ENCODE data around the gene FMN1.
"Not testable (repeated sequence)": the region's sequence is repeated elsewhere in the genome, so short reads cannot be mapped to it uniquely, and the experiment has no call there.

The FMN1 gene

DNA sequence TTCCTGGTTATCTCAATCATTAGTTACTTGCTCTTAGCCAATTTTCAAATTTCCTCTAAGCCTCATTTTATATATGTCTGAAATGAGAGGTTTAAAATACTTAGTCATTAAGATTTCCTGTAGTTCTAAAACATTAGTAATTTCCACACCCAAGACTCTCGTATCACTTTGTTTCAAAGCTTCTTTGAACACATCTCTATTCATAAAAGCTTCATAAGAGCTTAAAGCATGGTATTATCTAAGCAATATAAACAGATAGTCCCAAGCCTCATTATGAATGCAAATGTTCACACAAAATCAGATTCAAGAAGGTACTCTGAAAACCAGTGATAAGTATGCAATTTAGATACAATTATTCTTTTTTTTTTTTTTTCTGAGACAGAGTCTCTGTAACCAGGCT lies 217.0 kb downstream of the FMN1 start:
- no peak for DNase-seq (ENCODE audit: low read depth)

DNA sequence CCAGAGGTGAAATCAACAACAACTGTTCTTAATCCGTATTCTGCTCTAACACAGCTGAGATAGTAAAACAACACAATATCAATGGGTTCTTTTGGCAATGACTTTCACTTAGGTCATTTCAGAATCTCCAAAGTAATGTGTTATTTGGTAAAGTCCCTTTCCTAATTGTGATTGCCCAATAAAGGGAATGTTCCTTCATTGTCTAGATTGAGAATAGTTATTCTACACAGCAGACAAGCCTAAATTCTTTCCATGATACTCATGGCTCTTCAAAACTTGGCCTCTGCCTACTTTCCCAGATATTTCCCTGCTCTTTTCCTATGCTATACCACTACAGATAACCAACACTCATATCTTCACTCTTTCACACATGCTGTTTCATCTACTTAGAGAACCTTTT lies 219.8 kb downstream of the FMN1 start:
- DNase-seq (ENCODE audit: low read depth) = no peak

DNA sequence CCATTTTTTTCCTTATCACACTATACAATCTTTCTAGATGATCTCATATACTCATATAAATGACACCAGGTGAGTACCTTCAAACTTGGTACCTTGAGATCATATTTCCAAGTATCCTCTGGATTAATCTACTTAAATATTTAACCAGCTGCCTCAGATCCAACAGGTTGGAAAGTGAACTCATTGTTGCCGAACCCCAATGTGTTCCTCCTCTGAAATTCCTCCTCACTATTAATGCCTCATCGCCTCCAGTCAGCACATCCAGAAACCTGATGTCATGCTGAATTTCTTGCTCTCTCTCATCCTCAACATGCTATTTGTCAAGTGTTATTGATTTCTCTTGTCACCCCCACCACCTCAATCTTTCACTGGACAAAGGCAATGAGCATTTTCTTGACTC lies 221.8 kb downstream of the FMN1 start:
- DNase-seq (ENCODE audit: low read depth) = no peak

DNA sequence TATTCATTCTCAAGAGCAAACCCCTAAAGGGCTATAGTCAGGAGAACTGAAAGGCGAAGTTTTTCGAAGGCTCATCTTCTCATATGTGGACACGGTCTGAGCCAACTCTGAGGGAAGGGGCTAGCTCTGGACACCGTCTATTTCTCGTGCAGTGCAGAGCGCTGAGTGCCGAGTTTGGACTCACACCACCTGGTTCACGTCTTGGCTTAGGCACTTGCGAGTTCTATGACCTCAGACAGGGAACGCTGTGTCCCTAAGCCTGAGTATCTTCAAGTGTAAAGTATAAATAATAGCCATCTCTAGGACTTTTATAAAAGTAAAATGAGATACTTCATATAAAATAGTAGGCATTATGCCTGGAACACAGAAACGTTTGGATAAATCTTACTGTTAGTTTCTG lies 223.7 kb downstream of the FMN1 start:
- DNase-seq (ENCODE audit: low read depth) = no peak

DNA sequence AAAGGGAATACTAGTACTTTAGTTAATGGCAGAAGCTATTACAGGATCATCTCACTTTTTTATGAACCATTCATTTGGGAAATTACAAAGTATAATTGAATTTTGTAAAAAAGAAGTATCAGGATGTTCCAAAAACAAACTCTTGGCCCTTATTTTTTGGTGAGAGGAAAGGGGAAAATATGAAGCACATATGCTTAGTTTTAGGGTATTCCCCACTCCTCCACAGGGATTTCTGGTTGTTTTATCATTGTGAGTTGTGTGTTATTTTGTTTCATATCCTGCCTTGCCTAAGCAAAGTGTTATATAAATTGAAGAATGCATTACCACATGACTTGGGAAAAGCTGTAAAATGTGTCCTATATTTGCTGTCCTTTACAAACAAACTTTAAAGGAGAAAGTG lies 227.0 kb downstream of the FMN1 start:
- DNase-seq (ENCODE audit: low read depth) = no peak

DNA sequence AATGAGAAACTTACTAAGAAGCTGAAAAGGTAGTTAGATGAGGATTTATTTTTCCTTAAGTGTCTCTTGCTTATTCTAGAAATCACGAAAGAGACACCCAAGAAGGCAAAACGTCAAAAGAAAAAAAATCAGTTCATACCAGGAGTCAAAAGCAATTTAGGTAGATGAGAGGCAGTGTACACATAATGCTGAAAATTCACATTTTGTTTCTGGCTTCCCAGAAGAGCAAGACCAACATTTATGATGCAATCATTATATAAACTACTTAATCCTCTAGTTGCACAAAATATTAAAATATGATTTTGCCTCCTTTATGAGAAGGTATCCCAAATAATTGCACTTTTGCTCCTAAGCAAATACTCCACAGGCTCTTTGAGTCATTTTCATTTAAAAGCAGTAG lies 228.0 kb downstream of the FMN1 start:
- DNase-seq (ENCODE audit: low read depth) = no peak

DNA sequence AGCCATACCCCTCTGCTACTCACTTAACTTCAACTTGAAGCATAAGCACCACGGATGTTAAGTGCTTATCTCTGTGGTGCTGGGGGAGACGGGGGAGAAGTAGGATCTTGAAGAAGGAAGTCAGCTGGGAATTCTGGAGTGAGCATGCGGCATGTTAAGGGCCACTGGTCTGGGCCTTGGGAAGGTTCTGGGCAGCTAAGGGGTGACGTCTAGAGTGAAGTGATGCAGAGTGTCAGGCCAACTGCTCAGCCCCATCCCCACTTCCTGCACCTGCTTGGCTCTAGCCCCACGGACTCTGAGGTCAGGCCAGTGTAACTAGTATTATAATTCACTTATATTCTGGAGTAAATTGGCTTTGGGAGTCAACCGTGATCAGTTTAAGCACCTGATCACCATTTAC lies 228.6 kb downstream of the FMN1 start:
- no peak for DNase-seq (ENCODE audit: low read depth)

DNA sequence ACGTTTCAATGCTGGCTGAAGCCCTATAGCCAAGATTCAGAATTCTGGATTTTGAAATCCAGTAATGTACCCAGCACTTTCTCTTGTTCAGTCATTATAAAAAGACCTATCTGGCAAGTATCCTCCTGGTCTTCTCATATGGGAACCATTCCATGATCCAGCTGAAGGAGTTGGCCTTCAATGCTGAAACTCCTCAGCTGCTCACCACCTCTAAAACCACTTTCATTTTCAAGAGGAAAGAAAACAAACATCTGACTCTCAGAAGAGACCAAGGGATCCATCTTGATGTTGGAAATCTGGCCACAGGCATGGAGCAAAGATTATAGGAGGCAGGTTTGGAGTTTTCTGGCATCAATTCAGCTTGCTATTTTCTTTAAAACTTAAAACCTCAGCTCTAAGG lies 235.4 kb downstream of the FMN1 start:
- no peak for DNase-seq (ENCODE audit: low read depth)

DNA sequence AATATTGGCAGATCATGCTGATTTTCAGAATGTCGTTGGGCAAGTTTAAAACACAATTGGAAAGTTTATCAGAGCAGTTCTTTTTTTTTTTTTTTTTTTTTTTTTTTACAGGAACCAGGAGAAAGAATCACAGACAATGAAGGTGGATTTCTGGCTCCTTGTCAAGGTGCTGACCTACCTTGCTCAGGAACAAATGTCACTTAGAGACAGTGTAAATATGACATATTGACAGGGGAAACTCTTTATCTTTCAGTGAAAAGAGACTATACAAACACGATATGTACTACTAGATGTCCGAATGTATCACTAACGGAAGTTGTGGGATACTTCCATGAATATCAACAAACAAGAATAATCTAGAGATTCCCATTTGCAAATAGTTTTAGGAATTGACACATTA lies 237.3 kb downstream of the FMN1 start:
- no peak for DNase-seq (ENCODE audit: low read depth)

DNA sequence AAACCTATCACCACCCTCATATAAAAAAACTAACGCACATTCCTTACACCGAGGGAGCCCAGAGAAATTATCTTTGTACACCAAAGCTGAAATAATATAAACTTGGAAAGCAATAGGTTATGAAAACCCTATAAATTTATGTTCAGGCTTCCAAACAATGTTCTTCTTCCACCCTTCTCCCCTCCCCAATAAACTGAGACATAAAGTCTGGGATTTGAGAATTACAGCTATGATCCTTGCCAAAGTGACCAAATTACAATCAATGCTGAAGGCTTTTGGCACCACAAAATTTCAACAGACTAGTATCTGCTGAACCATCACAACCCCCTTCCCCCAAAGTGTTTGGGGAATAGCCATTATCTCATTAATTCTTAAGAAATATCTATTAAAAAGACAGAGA lies 237.8 kb downstream of the FMN1 start:
- no peak for DNase-seq (ENCODE audit: low read depth)

DNA sequence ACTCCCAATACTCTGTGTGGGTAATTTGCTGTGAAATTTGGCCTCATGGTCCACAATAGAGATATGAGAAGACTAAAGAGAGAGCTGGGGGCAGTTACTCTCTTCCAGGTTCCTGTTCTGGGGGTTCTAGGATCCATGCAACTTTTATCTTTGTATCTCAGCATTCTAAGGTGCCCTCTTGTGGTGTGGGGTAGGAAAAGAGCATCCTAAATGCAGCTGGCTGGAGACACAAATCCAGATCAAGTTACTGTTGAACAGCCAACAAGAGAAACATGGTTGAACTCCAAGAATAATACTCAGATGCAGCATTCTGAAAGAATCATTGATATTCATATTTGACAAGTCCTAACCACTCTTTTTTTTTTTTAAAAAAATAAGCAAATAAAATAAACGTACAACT lies 238.5 kb downstream of the FMN1 start:
- DNase-seq (ENCODE audit: low read depth) = no peak

DNA sequence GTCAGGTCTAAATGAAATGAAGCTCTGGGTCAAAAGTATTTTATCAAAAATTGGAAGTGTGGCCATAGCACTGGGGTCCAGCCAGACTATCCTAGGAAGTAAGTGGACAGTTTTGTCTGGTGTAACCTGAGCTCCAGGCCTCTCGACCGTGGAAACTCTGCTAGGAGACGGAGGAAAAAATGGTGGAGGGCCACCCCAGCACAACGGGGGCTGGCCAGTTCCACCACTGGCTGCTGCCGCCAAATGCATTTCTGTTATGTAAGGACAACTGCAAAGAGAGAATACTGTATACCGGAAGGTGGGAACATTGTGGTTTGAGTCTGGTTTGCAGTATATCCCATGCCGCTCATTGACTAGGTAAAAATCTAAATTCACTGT lies 241.0 kb downstream of the FMN1 start:
- no peak for DNase-seq (ENCODE audit: low read depth)

DNA sequence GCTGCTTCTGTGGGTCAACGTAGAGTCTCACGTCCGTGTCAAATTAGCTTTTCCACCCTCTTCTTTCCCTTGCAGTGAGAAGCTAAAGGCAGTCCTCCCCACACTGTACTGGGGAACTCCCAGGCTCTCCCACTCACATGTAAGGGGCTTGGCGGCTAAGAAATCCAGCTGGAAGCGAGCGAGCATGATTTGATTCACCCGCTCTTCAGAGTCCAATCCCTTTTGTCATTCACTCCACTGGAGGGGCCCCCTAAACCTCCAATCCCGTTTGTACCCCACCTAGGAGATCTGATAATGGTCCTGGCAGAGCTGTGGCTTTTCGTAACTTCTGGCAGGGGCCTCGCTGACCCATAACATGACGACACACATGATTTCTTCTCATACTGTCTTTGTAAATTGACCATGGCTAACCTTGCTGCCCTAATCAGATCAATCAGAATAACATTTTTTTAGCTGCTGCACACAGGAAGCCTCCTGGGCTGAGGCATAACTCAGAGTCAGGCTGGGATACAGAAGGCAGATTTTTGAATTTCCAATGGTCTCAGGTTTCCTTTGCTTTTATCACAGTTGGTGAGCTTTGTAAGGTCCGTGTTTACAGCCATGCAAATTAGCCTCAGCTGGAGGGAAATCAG lies 241.5 kb downstream of the FMN1 start:
- no peak for DNase-seq (ENCODE audit: low read depth)

DNA sequence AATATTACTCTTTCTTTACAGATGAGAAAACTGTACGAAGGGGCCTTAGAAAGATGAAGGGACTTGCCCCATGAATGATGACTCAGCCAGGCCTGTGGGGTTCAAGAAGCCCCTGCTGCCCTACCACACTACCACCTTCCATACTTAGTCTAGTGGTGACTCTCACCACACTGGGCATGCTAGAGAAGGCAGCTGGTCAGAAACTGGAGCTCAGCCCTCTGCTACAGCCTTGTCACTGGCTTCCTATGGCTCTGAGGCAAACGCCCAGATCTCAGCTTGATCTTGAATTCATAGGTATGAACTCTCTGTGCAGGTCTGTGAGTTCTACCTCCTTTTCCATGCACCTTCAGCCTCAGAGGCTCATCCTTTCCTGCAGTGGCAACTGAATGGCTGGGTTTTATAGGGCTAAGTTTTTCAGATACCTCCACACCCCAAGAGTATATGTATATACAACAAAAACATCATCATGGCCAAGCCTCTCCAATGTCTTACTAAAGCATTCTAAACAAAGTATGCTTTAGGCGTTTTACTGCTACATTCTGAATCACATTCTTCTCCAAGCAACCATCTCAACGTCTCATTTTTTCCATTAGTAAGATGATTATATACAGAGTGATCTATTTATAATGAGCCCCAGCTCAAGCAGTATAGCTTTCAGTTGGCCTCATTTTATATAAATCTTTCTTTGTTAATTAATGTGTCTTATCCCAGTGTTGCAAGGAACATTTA lies 242.6 kb downstream of the FMN1 start:
- no peak for DNase-seq (ENCODE audit: low read depth)

DNA sequence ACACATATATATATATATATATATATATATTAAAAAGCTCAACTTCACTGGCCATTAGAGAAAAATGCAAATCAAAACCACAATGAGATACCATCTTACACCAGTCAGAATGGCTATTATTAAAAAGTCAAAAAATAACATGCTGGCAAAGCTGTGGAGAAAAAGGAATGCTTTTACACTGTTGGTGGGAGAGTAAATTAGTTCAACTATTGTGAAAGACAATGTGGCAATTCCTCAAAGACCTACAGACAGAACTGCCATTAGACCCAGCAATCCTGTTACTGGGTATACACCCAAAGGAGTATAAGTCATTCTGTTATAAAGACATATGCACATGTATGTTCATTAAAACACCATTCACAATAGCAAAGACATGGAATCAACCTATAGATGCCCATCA lies 244.5 kb downstream of the FMN1 start:
- DNase-seq (ENCODE audit: low read depth) = not testable (repeated sequence)

DNA sequence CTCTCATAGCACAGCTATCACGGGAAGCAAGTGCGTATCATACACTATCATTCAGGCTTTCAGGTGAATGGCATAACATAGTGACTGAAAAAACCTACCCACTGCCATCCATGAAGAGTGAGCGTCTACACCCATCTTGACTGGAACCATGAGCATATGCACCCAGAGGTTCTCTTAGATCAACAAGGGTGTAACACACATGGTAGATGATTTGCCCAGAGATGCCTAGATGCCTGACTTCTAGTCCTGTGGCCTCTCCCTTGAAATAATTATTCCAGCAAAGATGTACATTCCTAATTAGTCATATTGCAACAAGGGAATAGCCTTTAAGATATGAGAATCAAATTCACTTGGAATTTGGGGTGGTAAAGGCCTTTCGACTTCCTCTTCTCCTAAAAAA lies 248.3 kb downstream of the FMN1 start:
- no peak for DNase-seq (ENCODE audit: low read depth)

DNA sequence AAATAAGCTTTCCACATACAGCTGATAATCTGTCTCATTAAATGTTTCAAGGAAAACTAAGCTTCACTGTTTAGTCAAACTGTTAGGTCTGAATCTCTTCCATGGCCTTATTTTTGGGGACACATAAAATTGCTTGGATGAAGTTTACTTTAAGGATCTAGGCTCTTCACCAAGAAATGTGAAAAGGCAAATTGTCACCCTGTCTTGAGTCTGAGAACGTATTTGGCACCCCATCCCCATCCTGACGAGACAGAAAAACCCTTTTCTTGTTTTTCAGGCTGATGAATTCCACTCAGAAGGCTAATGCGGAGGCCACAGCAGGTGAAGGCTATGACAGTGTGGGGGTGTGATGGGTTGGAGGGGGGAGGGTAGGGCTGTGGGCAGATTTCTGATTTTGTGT lies 250.1 kb downstream of the FMN1 start:
- no peak for DNase-seq (ENCODE audit: low read depth)

DNA sequence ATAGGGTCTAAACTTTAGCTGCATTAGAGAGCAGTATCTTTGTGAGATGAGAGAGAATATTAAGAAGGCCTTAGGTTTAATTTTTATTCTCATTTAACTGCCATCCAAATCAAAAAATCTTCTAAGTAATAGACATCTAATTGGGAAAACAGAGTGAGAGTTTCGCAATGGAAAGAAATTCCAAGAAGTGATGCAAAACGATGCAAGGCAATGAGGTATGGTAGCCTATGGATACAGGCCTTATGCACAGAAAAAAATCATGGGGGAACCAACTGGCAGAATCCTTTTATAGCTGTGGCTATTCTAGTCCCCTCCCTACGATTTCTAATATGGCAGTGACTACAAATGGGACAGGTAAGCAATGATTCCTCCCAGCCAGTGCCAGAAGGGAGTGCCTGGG lies 250.8 kb downstream of the FMN1 start:
- DNase-seq (ENCODE audit: low read depth) = no peak

DNA sequence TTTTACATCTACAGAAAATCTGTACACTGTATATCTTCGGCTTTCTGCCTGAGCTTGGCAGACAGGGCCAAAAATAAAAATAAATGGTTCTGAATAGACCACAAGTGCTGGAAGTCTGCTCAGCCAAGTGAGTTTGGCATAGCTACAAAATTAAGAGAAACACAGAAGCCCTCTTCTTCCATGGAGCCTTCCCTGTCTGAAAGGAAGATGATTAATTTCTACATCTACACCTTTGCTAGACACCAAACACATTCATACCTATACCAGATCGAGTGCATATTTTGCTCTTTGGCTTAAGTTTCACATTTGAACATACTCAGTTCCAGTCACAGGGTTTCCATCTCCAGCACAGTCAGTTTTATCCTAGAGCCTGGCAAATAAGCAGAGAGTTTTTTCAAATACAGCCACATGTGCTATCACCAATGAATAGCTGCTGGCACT lies 252.1 kb downstream of the FMN1 start:
- no peak for DNase-seq (ENCODE audit: low read depth)

DNA sequence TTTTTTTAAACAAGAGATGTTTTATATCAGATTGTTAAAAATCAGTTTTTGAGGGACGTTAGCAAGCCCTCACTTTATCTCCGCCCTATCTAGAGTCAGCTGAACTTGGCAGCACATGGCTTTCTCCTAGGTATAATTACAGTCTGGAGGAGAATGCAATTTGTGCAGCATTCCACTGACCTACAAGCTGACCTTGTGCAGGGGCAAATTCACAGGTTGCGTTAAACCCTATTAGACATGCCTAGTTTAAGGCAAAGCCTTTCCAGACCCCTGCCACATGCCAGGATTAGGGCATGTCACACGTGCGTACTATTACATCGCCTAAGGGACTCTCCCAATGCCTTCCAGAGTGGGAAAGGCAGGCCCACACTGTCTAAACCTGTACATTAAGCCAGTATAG lies 252.7 kb downstream of the FMN1 start:
- DNase-seq (ENCODE audit: low read depth) = no peak

DNA sequence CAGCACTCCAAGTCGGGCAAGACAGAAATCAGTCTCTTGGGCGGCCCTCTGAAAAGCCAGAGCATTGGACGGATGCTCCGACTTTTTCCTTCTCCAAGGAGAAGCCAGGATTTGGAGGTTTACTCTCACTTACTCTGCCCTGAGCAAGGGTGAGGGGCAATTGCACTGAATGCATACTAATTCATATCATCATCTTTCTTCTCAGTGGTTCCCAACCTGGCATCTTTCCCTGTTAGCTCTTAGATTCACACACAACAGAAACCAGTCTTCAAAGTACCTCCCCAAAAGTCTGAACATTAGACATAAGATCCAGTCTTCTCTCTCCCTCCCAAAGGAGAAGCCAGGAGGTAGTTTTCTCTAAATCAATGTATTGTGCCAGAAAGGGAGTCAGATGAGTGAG lies 257.5 kb downstream of the FMN1 start:
- no peak for DNase-seq (ENCODE audit: low read depth)

DNA sequence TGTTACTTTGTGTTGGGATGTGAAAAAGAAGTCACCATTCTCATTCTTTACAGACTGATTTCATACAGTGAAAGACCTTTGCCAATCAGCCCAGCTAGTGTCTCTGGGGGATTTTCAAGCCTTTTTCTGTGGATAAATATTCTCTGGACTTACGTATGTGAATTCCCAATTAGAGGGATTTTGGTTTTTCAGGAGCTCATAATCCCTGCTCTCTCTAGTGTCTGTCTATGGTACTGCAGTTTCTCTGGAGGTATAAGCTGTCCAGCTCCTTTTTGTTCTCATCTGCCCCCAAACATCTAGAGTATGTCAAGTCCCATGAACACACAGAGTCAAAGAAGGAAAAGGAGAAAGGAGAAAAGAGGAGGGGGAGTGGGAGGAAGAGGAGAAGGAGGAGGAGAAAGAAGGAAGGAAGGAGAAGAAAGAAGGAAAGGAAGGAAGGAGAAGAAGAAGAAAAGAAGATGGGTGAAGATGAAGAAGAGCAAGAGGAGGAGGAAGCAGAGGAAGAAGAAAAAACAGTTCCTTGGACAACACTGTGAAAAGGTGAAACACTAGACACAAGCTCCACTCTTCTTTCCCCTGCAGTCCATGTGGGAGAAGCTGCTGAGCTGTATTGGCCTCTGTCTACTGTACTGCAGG lies 258.1 kb downstream of the FMN1 start:
- no peak for DNase-seq (ENCODE audit: low read depth)

DNA sequence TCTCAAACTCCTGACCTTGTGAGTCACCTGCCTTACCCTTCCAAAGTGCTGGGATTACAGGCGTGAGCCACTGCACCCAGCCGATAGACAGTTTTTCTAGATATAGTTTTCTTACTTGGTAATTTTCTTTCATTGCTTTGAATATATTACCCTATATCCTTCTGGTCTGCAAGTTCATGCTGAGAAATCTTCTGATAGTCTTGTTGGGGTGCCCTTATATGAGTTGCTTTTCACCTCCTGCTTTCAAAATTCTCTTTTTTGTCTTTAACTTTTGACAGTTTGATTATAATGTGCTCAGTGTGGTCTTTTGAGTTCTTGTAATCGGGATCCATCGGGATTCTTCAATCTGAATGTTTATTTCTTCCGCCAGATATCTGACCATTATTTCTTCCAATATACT lies 259.4 kb downstream of the FMN1 start:
- no peak for DNase-seq (ENCODE audit: low read depth)

DNA sequence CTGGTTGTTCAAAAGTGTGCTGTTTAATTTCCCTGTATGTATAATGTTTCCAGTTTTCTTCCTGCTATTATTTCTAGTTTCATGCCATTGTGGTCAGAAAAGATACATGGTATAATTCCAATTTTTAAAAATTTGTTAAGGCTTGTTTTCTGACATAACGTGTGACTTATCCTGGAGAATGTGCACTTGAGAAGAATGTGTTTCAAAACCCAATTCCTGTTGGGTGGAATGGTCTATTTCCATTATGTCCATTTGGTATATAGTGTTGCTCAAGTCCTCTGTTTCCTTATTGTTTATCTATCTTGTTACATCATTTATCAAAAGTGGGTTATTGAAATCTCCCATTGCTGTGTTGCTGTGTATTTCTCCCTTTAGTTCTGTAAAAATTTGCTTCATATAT lies 261.3 kb downstream of the FMN1 start:
- DNase-seq (ENCODE audit: low read depth) = no peak
